HCT116 (cell line): Measurements from ENCODE around the gene GARS1. TPM values are rescaled to one million over a fixed set of nuclear protein-coding genes. Genes with fewer than 3 reads are reported as not detected.

Experiments used
- ATAC-seq: fragments of 200-7000 bp; cut with Tn5 transposase; 2 replicates; pipeline ENCODE4 v1.9.1; 2020; ENCODE audit warnings: mild to moderate bottlenecking, moderate library complexity
- BruUV-seq: library from RNA; stranded (reverse); fragments of 400-500 nt; replicated peaks from 2 replicates; lab custom pipeline; 2021; lab: Mats Ljungman, UMichigan
- CTCF ChIA-PET: fragments of 300-600 bp; sonication (Branson Sonifier 250); formaldehyde crosslinking; loops from one replicate; lab custom pipeline; 2021; ENCODE audit warnings: antibody characterized with exemption; lab: Charles Lee
- POLR2A ChIA-PET: fragments of 300-600, 350-600 bp; sonication (Branson Sonifier 250); formaldehyde crosslinking; loops from one replicate; lab custom pipeline; 2021; ENCODE audit warnings: antibody characterized with exemption; lab: Charles Lee
- RAD21 ChIA-PET, 2 experiments: fragments of 300-600 bp; sonication (Branson Sonifier 250); formaldehyde crosslinking; loops; one replicate each; lab custom pipeline; 2023; ENCODE audit warnings: low total read pairs in 2 of 2; ENCODE audit not compliant: uncharacterized antibody in 2 of 2, unreplicated experiment in 2 of 2, low non-redundant PET in 1 of 2; lab: Charles Lee
- DNase-seq: peaks from one replicate; pipeline ENCODE4 v3.0.0-alpha.2; 2010; ENCODE audit warnings: low read depth, low spot score
- H2AFZ ChIP-seq: fragments of 200-600 bp; shearing (Covaris generic), sonication (generic); 2 replicates; pipeline ENCODE4 v1.6.1; 2017; ENCODE audit warnings: low read depth, mixed run types, mixed read lengths, antibody characterized with exemption, low read length; ENCODE audit not compliant: poor library complexity, severe bottlenecking
- H3K27ac ChIP-seq: 2 replicates; pipeline ENCODE4 v1.5.1; 2012; ENCODE audit warnings: low read depth, low read length
- H3K27me3 ChIP-seq: fragments of 200-600 bp; sonication (generic); 2 replicates; pipeline ENCODE4 v1.6.1; 2016; ENCODE audit warnings: mixed run types, low read length, mixed read lengths; ENCODE audit not compliant: insufficient read depth
- H3K36me3 ChIP-seq, 2 experiments: fragments of 200-500 bp in 1 of 2; fragments of 200-600 bp in 1 of 2; sonication (Bioruptor generic) in 1 of 2; sonication (generic) in 1 of 2; 2 replicates each; pipeline versions ENCODE4 v1.5.1 to v1.6.1; 2014 to 2016; ENCODE audit warnings: low read length in 2 of 2, inconsistent platforms in 1 of 2, mixed read lengths in 1 of 2, mixed run types in 1 of 2; ENCODE audit not compliant: insufficient read depth in 2 of 2, control insufficient read depth in 1 of 2
- H3K4me1 ChIP-seq, 2 experiments: fragments of 200-600 bp in 1 of 2; sonication (generic) in 1 of 2; 2 replicates each; pipeline versions ENCODE4 v1.5.1 to v1.6.1; 2012 to 2017; ENCODE audit warnings: low read length in 2 of 2, inconsistent platforms in 1 of 2, mild to moderate bottlenecking in 1 of 2, mixed read lengths in 1 of 2, mixed run types in 1 of 2, moderate library complexity in 1 of 2; ENCODE audit not compliant: insufficient read depth in 2 of 2, control insufficient read depth in 1 of 2
- H3K4me2 ChIP-seq: fragments of 200-600 bp; sonication (generic); 2 replicates; pipeline ENCODE4 v1.6.1; 2017; ENCODE audit warnings: mixed run types, low read length, mixed read lengths
- H3K4me3 ChIP-seq, 2 experiments: fragments of 200-600 bp in 1 of 2; sonication (generic) in 1 of 2; replicated peaks in 1 of 2; 2 replicates each; pipeline ENCODE4 v1.5.1; 2011 to 2016; ENCODE audit warnings: low read length in 2 of 2, control low read depth in 1 of 2, low read depth in 1 of 2, mild to moderate bottlenecking in 1 of 2, mixed read lengths in 1 of 2, mixed run types in 1 of 2
- H3K79me2 ChIP-seq: fragments of 200-600 bp; sonication (generic); 2 replicates; pipeline ENCODE4 v1.6.1; 2017; ENCODE audit warnings: mild to moderate bottlenecking, mixed run types, low read length, moderate library complexity, mixed read lengths; ENCODE audit not compliant: insufficient read depth
- H3K9ac ChIP-seq: fragments of 200-600 bp; sonication (generic); 2 replicates; pipeline ENCODE4 v1.6.1; 2016; ENCODE audit warnings: low read length, mixed read lengths
- H3K9me2 ChIP-seq: fragments of 200-600 bp; sonication (generic), shearing (Covaris generic); 2 replicates; pipeline ENCODE4 v1.6.1; 2017; ENCODE audit warnings: mixed run types, mild to moderate bottlenecking, moderate library complexity; ENCODE audit not compliant: insufficient read depth
- H3K9me3 ChIP-seq, 2 experiments: fragments of 200-500 bp in 1 of 2; fragments of 200-600 bp in 1 of 2; sonication (Bioruptor generic) in 1 of 2; sonication (generic) in 1 of 2; 2 replicates each; pipeline ENCODE4 v1.6.1; 2014 to 2017; ENCODE audit warnings: low read length in 2 of 2, mixed read lengths in 2 of 2, inconsistent platforms in 1 of 2, low read depth in 1 of 2, mild to moderate bottlenecking in 1 of 2, mixed run types in 1 of 2, moderate library complexity in 1 of 2; ENCODE audit not compliant: control insufficient read depth in 1 of 2, insufficient read depth in 1 of 2
- H4K20me1 ChIP-seq: fragments of 200-600 bp; sonication (generic), shearing (Covaris generic); 2 replicates; pipeline ENCODE4 v1.6.1; 2017; ENCODE audit warnings: mixed run types, mild to moderate bottlenecking, moderate library complexity; ENCODE audit not compliant: insufficient read depth
- CEBPB ChIP-seq: IDR thresholded peaks from 2 replicates; pipeline ENCODE4 v1.6.1; 2012; ENCODE audit warnings: low read depth
- EGR1 ChIP-seq: IDR thresholded peaks from 2 replicates; pipeline ENCODE4 v1.6.1; 2012; ENCODE audit warnings: low read depth
- ELF1 ChIP-seq: IDR thresholded peaks from 2 replicates; pipeline ENCODE4 v1.6.1; 2012; ENCODE audit warnings: low read depth, borderline replicate concordance
- EZH2 ChIP-seq: fragments of 200-600 bp; sonication (generic); IDR thresholded peaks from 2 replicates; pipeline ENCODE4 v1.6.1; 2017; ENCODE audit warnings: antibody characterized with exemption, mixed run types
- EZH2phosphoT487 ChIP-seq: fragments of 200-600 bp; IDR thresholded peaks from 2 replicates; pipeline ENCODE4 v1.6.1; 2018; ENCODE audit warnings: antibody characterized with exemption, borderline replicate concordance
- JUND ChIP-seq: IDR thresholded peaks from 2 replicates; pipeline ENCODE4 v1.6.1; 2012
- POLR2A ChIP-seq: IDR thresholded peaks from 2 replicates; pipeline ENCODE4 v1.7.0; 2011; ENCODE audit warnings: borderline replicate concordance; ENCODE audit not compliant: insufficient read depth, insufficient read length; ENCODE audit errors: extremely low read depth
- POLR2AphosphoS5 ChIP-seq: IDR thresholded peaks from 2 replicates; pipeline ENCODE4 v1.6.1; 2011; ENCODE audit warnings: mild to moderate bottlenecking, low read depth, low read length, moderate library complexity
- SIN3A ChIP-seq: IDR thresholded peaks from 2 replicates; pipeline ENCODE4 v1.6.1; 2012; ENCODE audit warnings: low read depth
- SP1 ChIP-seq: IDR thresholded peaks from 2 replicates; pipeline ENCODE4 v1.6.1; 2012; ENCODE audit warnings: low read depth
- YY1 ChIP-seq: IDR thresholded peaks from 2 replicates; pipeline ENCODE4 v1.6.1; 2011; ENCODE audit warnings: low read length, low read depth, moderate library complexity, mild to moderate bottlenecking; ENCODE audit not compliant: insufficient replicate concordance; ENCODE audit errors: extremely low read depth
- ZFX ChIP-seq: fragments of 450-650 bp; IDR thresholded peaks from 2 replicates; pipeline ENCODE4 v1.6.1; 2017
- intact Hi-C: fragments of 100-400 bp; cut with micrococcal nuclease; formaldehyde crosslinking; loops from 2 replicates; pipeline ENCODE4 v1.10.0; 2022
- total RNA-seq: library from RNA; stranded (reverse); gene quantifications from one replicate; pipeline ENCODE4 v1.2.1, GENCODE V29; 2021; ENCODE audit not compliant: unreplicated experiment
- TF ChIP-seq, protein P1 (sequence below): IDR thresholded peaks from 2 replicates; pipeline ENCODE4 v1.6.1; 2012

The GARS1 gene
- total RNA-seq, 1 experiment from 2014 or later, result 329 TPM

DNA sequence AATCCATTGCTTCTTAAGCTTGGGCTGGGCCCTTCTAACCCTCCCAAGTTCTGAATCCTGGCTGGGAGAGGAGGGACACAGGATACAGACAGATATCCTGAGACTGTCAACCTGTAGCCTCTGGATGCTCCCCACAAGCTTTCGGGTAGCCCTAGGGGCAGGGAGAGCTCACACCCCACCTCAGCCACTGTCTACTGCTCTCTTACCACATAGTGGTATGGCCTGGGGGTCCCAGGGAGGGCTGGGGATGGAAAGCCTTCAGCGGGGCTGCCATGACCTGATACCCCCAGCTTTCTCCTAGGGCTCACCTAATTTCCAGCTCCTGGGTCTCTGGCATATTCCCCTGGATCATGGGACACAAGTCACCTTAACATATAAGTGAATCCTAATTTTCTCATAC is 62.5 kb downstream of the GARS1 start (continued):
- TF ChIP-seq ZFX (no peak), YY1 (no peak), POLR2A (no peak), POLR2AphosphoS5 (no peak), EGR1 (no peak), CEBPB (no peak), JUND (no peak), ELF1 (no peak), SP1 (no peak)
- TF ChIP-seq, protein P1, sequence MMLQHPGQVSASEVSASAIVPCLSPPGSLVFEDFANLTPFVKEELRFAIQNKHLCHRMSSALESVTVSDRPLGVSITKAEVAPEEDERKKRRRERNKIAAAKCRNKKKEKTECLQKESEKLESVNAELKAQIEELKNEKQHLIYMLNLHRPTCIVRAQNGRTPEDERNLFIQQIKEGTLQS, result no peak

DNA sequence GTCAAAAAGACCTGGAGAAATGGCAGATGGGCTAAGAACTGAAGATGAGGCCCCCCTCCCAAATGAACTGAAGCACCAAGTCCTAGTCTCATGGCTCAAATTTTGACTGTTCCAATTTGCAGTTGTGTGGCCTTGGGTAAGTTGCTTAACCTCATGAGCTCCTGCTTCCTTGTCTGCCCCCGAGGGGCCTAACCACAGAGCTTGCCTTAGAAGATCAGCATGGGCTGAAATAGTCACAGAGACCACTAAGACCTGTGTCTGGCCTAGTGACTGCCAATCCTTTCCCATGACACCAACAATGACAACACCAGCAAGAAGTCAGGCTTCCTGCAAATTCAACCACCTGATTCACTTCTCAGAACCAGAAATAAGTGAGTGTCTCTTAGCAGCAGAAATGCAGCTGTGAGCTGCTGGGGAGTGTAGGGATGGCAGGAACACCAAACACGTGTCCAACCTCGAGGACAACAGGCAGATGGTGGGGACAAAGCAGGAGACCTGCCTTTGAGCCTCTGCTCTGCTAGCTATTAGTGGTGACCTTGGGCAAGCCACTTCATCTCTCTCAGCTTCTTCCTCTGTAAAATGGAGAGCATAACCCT is 63.9 kb downstream of the GARS1 start:
- DNase-seq, result no peak

More for the DNA sequence above, 63.9 kb downstream of the GARS1 start:
- TF ChIP-seq EZH2phosphoT487 (no peak), CEBPB (no peak), EZH2 (no peak), ELF1 (no peak), SIN3A (no peak)
- no peak overlapping the region for H3K4me3 ChIP-seq
- H3K9me3 ChIP-seq, result no peaks in the 10 kb centered on the region
- no peak overlapping the region for H3K4me2 ChIP-seq
- intact Hi-C loops, result no loop called here
- H3K9ac ChIP-seq, result no peak overlapping the region
- no peaks in the 10 kb centered on the region for H3K4me1 ChIP-seq
- H4K20me1 ChIP-seq, result no peaks in the 10 kb centered on the region
- no peak overlapping the region for H2AFZ ChIP-seq
- no peaks in the 10 kb centered on the region for H3K79me2 ChIP-seq
- ATAC-seq, result no peak
- CTCF ChIA-PET, result no interaction called here
- no peak overlapping the region for H3K27ac ChIP-seq
- H3K36me3 ChIP-seq, result no peaks in the 10 kb centered on the region
- no peaks in the 10 kb centered on the region for H3K9me2 ChIP-seq
- no TSS peak for BruUV-seq
- no peaks in the 10 kb centered on the region for H3K27me3 ChIP-seq
- RAD21 ChIA-PET, result no interaction called here
- POLR2A ChIA-PET, result no interaction called here
